ENCODE data around the gene CYP2C19. TPM values are rescaled to one million over a fixed set of nuclear protein-coding genes. Genes with fewer than 3 reads are reported as not detected.

CYP2C19 gene
- total and polyA plus RNA-seq, 9 of the 15 experiments (the other 6 are each of a cell fraction or from before 2014, with no cell fraction given), result not detected

Other genes with a start within 250 kb of the CYP2C19 start
- 28.6 and 39.9 TPM in 2 replicates for gene HELLS, start 216.9 kb upstream of the CYP2C19 start, total RNA-seq (2014; rRNA removed)
- 52.1 and 55.5 TPM in 2 replicates for gene HELLS, start 216.9 kb upstream of the CYP2C19 start, total RNA-seq (2014; rRNA removed; fragmentation: Illumina TruSeq; extraction: Trizol)
- gene HELLS, start 216.9 kb upstream of the CYP2C19 start, total RNA-seq (2015; rRNA removed; fragmentation: Illumina TruSeq; extraction: Trizol), result 43.7 and 46.3 TPM in 2 replicates
- 40.8 and 45.7 TPM in 2 replicates for gene HELLS, start 216.9 kb upstream of the CYP2C19 start, total RNA-seq (2021)
- 19.6 and 24.7 TPM in 2 replicates for gene HELLS, start 216.9 kb upstream of the CYP2C19 start, polyA plus RNA-seq (2011; rRNA removed)
- gene HELLS, start 216.9 kb upstream of the CYP2C19 start, polyA plus RNA-seq (2014; fragmentation: Illumina TruSeq; extraction: Trizol), result 14.3 and 15.4 TPM in 2 replicates
- 10 to 100 TPM in 1 of 2 experiments, 1 to 10 TPM in 1; 8.8 to 12.1 TPM for gene HELLS, start 216.9 kb upstream of the CYP2C19 start, polyA plus RNA-seq (2014; fragmentation: Nextera tagmentation; extraction: Ambion mirVana)
- gene HELLS, start 216.9 kb upstream of the CYP2C19 start, polyA plus RNA-seq (2014; rRNA removed), result 23.9 and 24.5 TPM in 2 replicates
- gene CYP2C18, start 79.0 kb upstream of the CYP2C19 start, total RNA-seq (2014; rRNA removed), result not detected in 2 replicates
- not detected in 2 replicates for gene CYP2C18, start 79.0 kb upstream of the CYP2C19 start, total RNA-seq (2014; rRNA removed; fragmentation: Illumina TruSeq; extraction: Trizol)
- gene CYP2C18, start 79.0 kb upstream of the CYP2C19 start, total RNA-seq (2015; rRNA removed; fragmentation: Illumina TruSeq; extraction: Trizol), result not detected in 2 replicates
- not detected in 2 replicates for gene CYP2C18, start 79.0 kb upstream of the CYP2C19 start, total RNA-seq (2021)
- not detected in 2 replicates for gene CYP2C18, start 79.0 kb upstream of the CYP2C19 start, polyA plus RNA-seq (2011; rRNA removed)
- gene CYP2C18, start 79.0 kb upstream of the CYP2C19 start, polyA plus RNA-seq (2014; fragmentation: Illumina TruSeq; extraction: Trizol), result not detected in 2 replicates
- gene CYP2C18, start 79.0 kb upstream of the CYP2C19 start, polyA plus RNA-seq (2014; fragmentation: Nextera tagmentation; extraction: Ambion mirVana), result not detected
- not detected in 2 replicates for gene CYP2C18, start 79.0 kb upstream of the CYP2C19 start, polyA plus RNA-seq (2014; rRNA removed)
- gene CYP2C9, start 176.0 kb downstream of the CYP2C19 start, total RNA-seq (2014; rRNA removed), result not detected in 2 replicates
- not detected in 2 replicates for gene CYP2C9, start 176.0 kb downstream of the CYP2C19 start, total RNA-seq (2014; rRNA removed; fragmentation: Illumina TruSeq; extraction: Trizol)
- gene CYP2C9, start 176.0 kb downstream of the CYP2C19 start, total RNA-seq (2015; rRNA removed; fragmentation: Illumina TruSeq; extraction: Trizol), result not detected in 2 replicates
- 0.22 and 0.27 TPM in 2 replicates for gene CYP2C9, start 176.0 kb downstream of the CYP2C19 start, total RNA-seq (2021)
- not detected in 2 replicates for gene CYP2C9, start 176.0 kb downstream of the CYP2C19 start, polyA plus RNA-seq (2011; rRNA removed)
- not detected in 2 replicates for gene CYP2C9, start 176.0 kb downstream of the CYP2C19 start, polyA plus RNA-seq (2014; fragmentation: Illumina TruSeq; extraction: Trizol)
- not detected for gene CYP2C9, start 176.0 kb downstream of the CYP2C19 start, polyA plus RNA-seq (2014; fragmentation: Nextera tagmentation; extraction: Ambion mirVana)
- not detected in 2 replicates for gene CYP2C9, start 176.0 kb downstream of the CYP2C19 start, polyA plus RNA-seq (2014; rRNA removed)